IMR-90 (cell line): ENCODE data around the gene TOX3. TPM values are rescaled to one million over a fixed set of nuclear protein-coding genes. Genes with fewer than 3 reads are reported as not detected.

Experiments used
- ATAC-seq: fragments of 200-7000 bp; cut with Tn5 transposase; 2 replicates; pipeline ENCODE4 v1.9.1; 2020; ENCODE audit warnings: low read depth, mild to moderate bottlenecking, moderate library complexity
- BruUV-seq: library from RNA; stranded (reverse); fragments of 400-500 nt; replicated peaks from 2 replicates; lab custom pipeline; 2021; lab: Mats Ljungman, UMichigan
- CTCF ChIA-PET: fragments of 300-600 bp; formaldehyde crosslinking; extraction: SDS; loops from one replicate; lab custom pipeline; 2021; ENCODE audit warnings: antibody characterized with exemption; lab: Yijun Ruan, JAX
- POLR2A ChIA-PET: fragments of 300-600 bp; sonication (Branson Sonifier 250); formaldehyde crosslinking; loops from one replicate; lab custom pipeline; 2022; ENCODE audit warnings: antibody characterized with exemption; ENCODE audit not compliant: unreplicated experiment; lab: Charles Lee
- DNase-seq: peaks from one replicate; pipeline ENCODE4 v3.0.0; 2013
- H2AFZ ChIP-seq: replicated peaks from 2 replicates; pipeline ENCODE3; 2013; ENCODE audit warnings: low read length, mild to moderate bottlenecking; ENCODE audit not compliant: poor library complexity
- H2AK5ac ChIP-seq: 2 replicates; pipeline ENCODE4 v1.6.1; 2013; ENCODE audit warnings: low read depth, low read length, inconsistent platforms
- H2AK9ac ChIP-seq: replicated peaks from 2 replicates; pipeline ENCODE3; 2013; ENCODE audit warnings: mild to moderate bottlenecking, low read depth, low read length, moderate library complexity; ENCODE audit not compliant: poor library complexity
- H2BK120ac ChIP-seq: 2 replicates; pipeline ENCODE4 v1.6.1; 2013; ENCODE audit warnings: low read depth, low read length, inconsistent platforms
- H2BK15ac ChIP-seq: 3 replicates; pipeline ENCODE4 v1.6.1; 2013; ENCODE audit warnings: low read depth, low read length, inconsistent platforms
- H2BK20ac ChIP-seq: 2 replicates; pipeline ENCODE4 v1.6.1; 2013; ENCODE audit warnings: low read depth, mild to moderate bottlenecking, inconsistent platforms, low read length, moderate library complexity
- H2BK5ac ChIP-seq: 2 replicates; pipeline ENCODE4 v1.6.1; 2013; ENCODE audit warnings: mild to moderate bottlenecking, low read depth, low read length, inconsistent platforms; ENCODE audit not compliant: poor library complexity, severe bottlenecking
- H3K14ac ChIP-seq: replicated peaks from 2 replicates; pipeline ENCODE4 v1.6.1; 2013; ENCODE audit warnings: low read depth, low read length, inconsistent platforms
- H3K18ac ChIP-seq: 2 replicates; pipeline ENCODE4 v1.6.1; 2013; ENCODE audit warnings: low read depth, low read length, control low read depth
- H3K23ac ChIP-seq: 2 replicates; pipeline ENCODE4 v1.6.1; 2013; ENCODE audit warnings: low read depth, low read length, inconsistent platforms
- H3K27ac ChIP-seq: 2 replicates; pipeline ENCODE4 v1.5.1; 2013; ENCODE audit warnings: mild to moderate bottlenecking, control low read depth, low read length; ENCODE audit not compliant: insufficient read depth
- H3K27me3 ChIP-seq: 2 replicates; pipeline ENCODE4 v1.6.1; 2013; ENCODE audit warnings: low read length; ENCODE audit not compliant: control insufficient read depth, insufficient read depth
- H3K36me3 ChIP-seq: 2 replicates; pipeline ENCODE4 v1.6.1; 2013; ENCODE audit warnings: low read length, mixed read lengths; ENCODE audit not compliant: control insufficient read depth, insufficient read depth
- H3K4ac ChIP-seq: 2 replicates; pipeline ENCODE4 v1.6.1; 2013; ENCODE audit warnings: low read depth, low read length, inconsistent platforms
- H3K4me1 ChIP-seq: 2 replicates; pipeline ENCODE4 v1.6.1; 2013; ENCODE audit warnings: low read length, mixed read lengths; ENCODE audit not compliant: control insufficient read depth, insufficient read depth
- H3K4me2 ChIP-seq: 2 replicates; pipeline ENCODE4 v1.6.1; 2013; ENCODE audit warnings: low read depth, mild to moderate bottlenecking, control low read depth, low read length, moderate library complexity
- H3K4me3 ChIP-seq: 2 replicates; pipeline ENCODE4 v1.5.1; 2013; ENCODE audit warnings: low read depth, mild to moderate bottlenecking, control low read depth, low read length, moderate library complexity; ENCODE audit not compliant: insufficient read depth
- H3K56ac ChIP-seq: 2 replicates; pipeline ENCODE4 v1.6.1; 2013; ENCODE audit warnings: low read length, inconsistent platforms; ENCODE audit not compliant: insufficient read depth; ENCODE audit errors: extremely low read depth
- H3K79me1 ChIP-seq, 2 experiments: 2 replicates each; pipeline ENCODE4 v1.6.1; 2013; ENCODE audit warnings: low read length in 2 of 2, inconsistent platforms in 1 of 2, low read depth in 1 of 2
- H3K9ac ChIP-seq: 2 replicates; pipeline ENCODE4 v1.6.1; 2013; ENCODE audit warnings: low read depth, low read length, control low read depth
- H3K9me1 ChIP-seq: 2 replicates; pipeline ENCODE4 v1.6.1; 2013; ENCODE audit warnings: low read length, inconsistent platforms; ENCODE audit not compliant: insufficient read depth
- H3K9me3 ChIP-seq: 2 replicates; pipeline ENCODE4 v1.6.1; 2013; ENCODE audit warnings: low read length; ENCODE audit not compliant: control insufficient read depth, insufficient read depth
- H4K20me1 ChIP-seq: 2 replicates; pipeline ENCODE4 v1.6.1; 2013; ENCODE audit warnings: low read length, inconsistent platforms; ENCODE audit not compliant: insufficient read depth
- H4K5ac ChIP-seq: 2 replicates; pipeline ENCODE4 v1.6.1; 2013; ENCODE audit warnings: mild to moderate bottlenecking, low read depth, low read length, control low read depth
- H4K8ac ChIP-seq, 2 experiments: 2 replicates each; pipeline ENCODE4 v1.6.1; 2013; ENCODE audit warnings: low read depth in 2 of 2, low read length in 2 of 2, control low read depth in 1 of 2, inconsistent platforms in 1 of 2
- H4K91ac ChIP-seq: 2 replicates; pipeline ENCODE4 v1.6.1; 2013; ENCODE audit warnings: low read depth, low read length, inconsistent platforms; ENCODE audit not compliant: insufficient read depth
- CEBPB ChIP-seq: IDR thresholded peaks from 2 replicates; pipeline ENCODE4 v1.6.1; 2012; ENCODE audit warnings: low read depth, low read length, improper control_type of control experiment
- CHD1 ChIP-seq: IDR thresholded peaks from 2 replicates; pipeline ENCODE4 v1.6.1; 2012; ENCODE audit warnings: low read depth, low read length, improper control_type of control experiment
- CTCF ChIP-seq: conservative IDR thresholded peaks from 2 replicates; pipeline ENCODE4 v1.5.1; 2012; ENCODE audit warnings: mild to moderate bottlenecking, low read depth, low read length, improper control_type of control experiment
- ELK1 ChIP-seq: fragments of 150-350 bp; IDR thresholded peaks from 2 replicates; pipeline ENCODE4 v1.6.1; 2016; ENCODE audit warnings: low read depth, mild to moderate bottlenecking, low read length, moderate library complexity, borderline replicate concordance
- FOS ChIP-seq: fragments of 150-350 bp; IDR thresholded peaks from 2 replicates; pipeline ENCODE4 v1.6.1; 2016; ENCODE audit warnings: low read depth, low read length
- MAFK ChIP-seq: IDR thresholded peaks from 2 replicates; pipeline ENCODE4 v1.6.1; 2012; ENCODE audit warnings: low read depth, low read length, improper control_type of control experiment
- MAZ ChIP-seq: IDR thresholded peaks from 2 replicates; pipeline ENCODE4 v1.6.1; 2012; ENCODE audit warnings: low read depth, mild to moderate bottlenecking, low read length, improper control_type of control experiment, moderate library complexity, borderline replicate concordance
- NFE2L2 ChIP-seq: fragments of 150-350 bp; IDR thresholded peaks from 2 replicates; pipeline ENCODE4 v1.6.1; 2016; ENCODE audit warnings: low read depth, mild to moderate bottlenecking, low read length
- SMC3 ChIP-seq: fragments of 150-350 bp; IDR thresholded peaks from 2 replicates; pipeline ENCODE4 v1.6.1; 2016; ENCODE audit warnings: low read depth, mild to moderate bottlenecking, antibody characterized with exemption, low read length, moderate library complexity
- WGBS, 2 experiments: methylation state at CpG; one replicate each; pipeline versions ENCODE4 v1.1.5 to v1.1.7; 2013; ENCODE audit warnings: missing lambda C conversion rate in 2 of 2; ENCODE audit not compliant: insufficient read length in 1 of 2; ENCODE audit errors: extremely low coverage in 2 of 2; 5-methylcytosine and 5-hydroxymethylcytosine counted together
- dilution Hi-C: fragments of 300-500 bp; cut with HindIII; formaldehyde crosslinking; loops from one replicate; pipeline ENCODE4 v1.14.3; 2018; ENCODE audit warnings: low sequenced_read_pairs; ENCODE audit not compliant: unreplicated experiment
- in situ Hi-C: fragments of 300-500 bp; cut with MboI; formaldehyde crosslinking; loops from 3 replicates; pipeline ENCODE4 v1.14.3; 2019; ENCODE audit warnings: low sequenced_read_pairs, inconsistent platforms, mixed read lengths
- intact Hi-C: fragments of 100-400 bp; cut with micrococcal nuclease; formaldehyde crosslinking; loops from 2 replicates; pipeline ENCODE4 v1.10.0; 2022
- polyA plus RNA-seq, 3 experiments: library from polyadenylated mRNA; depleted of rRNA; stranded (reverse); fragments of >200 nt; gene quantifications; 2 replicates each; pipeline ENCODE4 v1.2.3, GENCODE V29; 2012; ENCODE audit warnings: low replicate concordance in 1 of 3
- total RNA-seq: library from RNA; depleted of rRNA; stranded (reverse); fragments of >200 nt; gene quantifications from 2 replicates; pipeline ENCODE4 v1.2.3, GENCODE V29; 2012

TOX3 gene
- total and polyA plus RNA-seq, 2 of the 4 experiments (the other 2 are of a cell fraction): not detected

- Histone ChIP-seq H3K36me3 (no peaks in the 10 kb centered on the region), H3K9ac (no peak overlapping the region), H4K8ac (no peak overlapping the region), H3K4ac (no peak overlapping the region), H3K9me3 (peaks cover 4% of the 10 kb centered on the region), H4K91ac (no peak overlapping the region), H2AK9ac (no peak overlapping the region), H3K23ac (no peak overlapping the region), H3K9me1 (no peaks in the 10 kb centered on the region), H2BK5ac (no peak overlapping the region), H3K27ac (no peak overlapping the region), H2BK15ac (no peak overlapping the region), H3K56ac (no peak overlapping the region), H2BK120ac (no peak overlapping the region), H4K5ac (no peak overlapping the region), H3K27me3 (no peaks in the 10 kb centered on the region), H2AFZ (no peak overlapping the region), H3K79me1 (no peaks in the 10 kb centered on the region), H3K4me1 (no peaks in the 10 kb centered on the region), H3K4me2 (no peak overlapping the region), H2AK5ac (no peak overlapping the region), H3K14ac (no peak overlapping the region), H4K20me1 (no peaks in the 10 kb centered on the region), H2BK20ac (no peak overlapping the region), H3K4me3 (no peak overlapping the region), H3K18ac (no peak overlapping the region)
- WGBS, 2 experiments: no CpG with 5 or more reads among the region's 3 CpGs
- BruUV-seq: no TSS peak
- TF ChIP-seq CHD1 (no peak), NFE2L2 (no peak), CEBPB (no peak), MAZ (no peak), MAFK (no peak), SMC3 (no peak), FOS (no peak), ELK1 (no peak), CTCF (no peak)
- ChIA-PET CTCF (no interaction called here), POLR2A (no interaction called here)
- in situ Hi-C loops: no loop called here
- dilution Hi-C loops: no loop called here
- ATAC-seq: no peak
- intact Hi-C loops: no loop called here
- DNase-seq: no peak
Measured at GRCh38 chr16:52441886-52442285, 105.1 kb downstream of the TOX3 start.
